ES-I3 (cell line): Measurements from ENCODE around the gene C19orf25.
A peak's percentile ranks its signal among the peaks of the same experiment; 100 is the strongest.

Experiments used
- H3K36me3 ChIP-seq: 2 replicates; pipeline ENCODE4 v1.6.1; 2013; ENCODE audit warnings: mild to moderate bottlenecking, low read length, control low read depth, moderate library complexity; ENCODE audit not compliant: insufficient read depth
- H3K4me1 ChIP-seq: 2 replicates; pipeline ENCODE4 v1.6.1; 2013; ENCODE audit warnings: mild to moderate bottlenecking, control low read depth, low read length; ENCODE audit not compliant: insufficient read depth
- H3K9ac ChIP-seq: 2 replicates; pipeline ENCODE4 v1.6.1; 2013; ENCODE audit warnings: low read depth, mild to moderate bottlenecking, low read length, moderate library complexity
- H3K9me3 ChIP-seq: 2 replicates; pipeline ENCODE4 v1.6.1; 2013; ENCODE audit warnings: mild to moderate bottlenecking, low read length, moderate library complexity; ENCODE audit not compliant: control insufficient read depth, insufficient read depth

The C19orf25 gene

GRCh38 chr19:1471010-1471514, 8.0 kb downstream of the C19orf25 start:
- H3K36me3 ChIP-seq: no peaks in the 10 kb centered on the region
- no peaks in the 10 kb centered on the region for H3K9me3 ChIP-seq
- no peaks in the 10 kb centered on the region; the same call in 1 of the 2 replicates for H3K4me1 ChIP-seq
- peak overlapping the region; percentile 46; the same call in 1 of the 2 replicates for H3K9ac ChIP-seq

GRCh38 chr19:1470305-1471009, 8.6 kb downstream of the C19orf25 start:
- H3K4me1 ChIP-seq: no peaks in the 10 kb centered on the region; the same call in 1 of the 2 replicates
- peak overlapping the region; percentile 46 for H3K9ac ChIP-seq
- H3K36me3 ChIP-seq: no peaks in the 10 kb centered on the region

GRCh38 chr19:1470055-1470304, 9.0 kb downstream of the C19orf25 start:
- H3K9ac ChIP-seq: peak overlapping the region; percentile 46
- no peaks in the 10 kb centered on the region; the same call in 1 of the 2 replicates for H3K4me1 ChIP-seq
- H3K36me3 ChIP-seq: no peaks in the 10 kb centered on the region
- H3K9me3 ChIP-seq: no peaks in the 10 kb centered on the region

More at GRCh38 chr19:1470305-1471009, 8.6 kb downstream of the C19orf25 start:
- no peaks in the 10 kb centered on the region for H3K9me3 ChIP-seq

- H3K9me3 ChIP-seq: no peaks in the 10 kb centered on the region
- H3K4me1 ChIP-seq: no peaks in the 10 kb centered on the region; the same call in 1 of the 2 replicates
- H3K36me3 ChIP-seq: no peaks in the 10 kb centered on the region
- H3K9ac ChIP-seq: peak overlapping the region; percentile 46
Observed at GRCh38 chr19:1469255-1470054, 9.6 kb downstream of the C19orf25 start.

GRCh38 chr19:1468821-1469254, 10.2 kb downstream of the C19orf25 start:
- H3K9me3 ChIP-seq: no peaks in the 10 kb centered on the region
- no peaks in the 10 kb centered on the region; the same call in 1 of the 2 replicates for H3K4me1 ChIP-seq
- H3K36me3 ChIP-seq: no peaks in the 10 kb centered on the region
- H3K9ac ChIP-seq: peak overlapping the region; percentile 15; the same call in 1 of the 2 replicates

GRCh38 chr19:1468274-1468820, 10.7 kb downstream of the C19orf25 start:
- Histone ChIP-seq H3K36me3 (no peaks in the 10 kb centered on the region), H3K9me3 (no peaks in the 10 kb centered on the region), H3K4me1 (no peaks in the 10 kb centered on the region; the same call in 1 of the 2 replicates), H3K9ac (no peak overlapping the region)

- H3K9me3 ChIP-seq: no peaks in the 10 kb centered on the region
- H3K9ac ChIP-seq: no peak overlapping the region
- H3K36me3 ChIP-seq: no peaks in the 10 kb centered on the region
- no peaks in the 10 kb centered on the region; the same call in 1 of the 2 replicates for H3K4me1 ChIP-seq
Observed at GRCh38 chr19:1467490-1468273, 11.3 kb downstream of the C19orf25 start.

GRCh38 chr19:1467215-1467489, 11.9 kb downstream of the C19orf25 start:
- no peaks in the 10 kb centered on the region for H3K36me3 ChIP-seq
- no peaks in the 10 kb centered on the region for H3K9me3 ChIP-seq
- H3K4me1 ChIP-seq: no peaks in the 10 kb centered on the region; the same call in 1 of the 2 replicates
- no peak overlapping the region for H3K9ac ChIP-seq

GRCh38 chr19:1466461-1467214, 12.4 kb downstream of the C19orf25 start:
- no peaks in the 10 kb centered on the region for H3K9me3 ChIP-seq
- H3K9ac ChIP-seq: no peak overlapping the region; the same call in 1 of the 2 replicates
- no peaks in the 10 kb centered on the region for H3K36me3 ChIP-seq
- no peaks in the 10 kb centered on the region; the same call in 1 of the 2 replicates for H3K4me1 ChIP-seq

- no peaks in the 10 kb centered on the region; the same call in 1 of the 2 replicates for H3K4me1 ChIP-seq
- H3K9ac ChIP-seq: no peak overlapping the region
- no peaks in the 10 kb centered on the region for H3K9me3 ChIP-seq
- no peaks in the 10 kb centered on the region for H3K36me3 ChIP-seq
Observed at GRCh38 chr19:1466018-1466460, 13.0 kb downstream of the C19orf25 start.

- Histone ChIP-seq H3K9ac (no peak overlapping the region; the same call in 1 of the 2 replicates), H3K4me1 (no peaks in the 10 kb centered on the region; the same call in 1 of the 2 replicates), H3K9me3 (no peaks in the 10 kb centered on the region), H3K36me3 (no peaks in the 10 kb centered on the region)
Observed at GRCh38 chr19:1465191-1466016, 13.6 kb downstream of the C19orf25 start.

GRCh38 chr19:1461862-1462261, 17.2 kb downstream of the C19orf25 start:
- Histone ChIP-seq H3K36me3 (no peaks in the 10 kb centered on the region), H3K9ac (no peak overlapping the region), H3K9me3 (no peaks in the 10 kb centered on the region)

More at GRCh38 chr19:1461862-1462261, 17.2 kb downstream of the C19orf25 start:
- H3K4me1 ChIP-seq: peaks cover 3% of the 10 kb centered on the region; the same call in 1 of the 2 replicates
